GM10266 (cell line): ENCODE data around the gene OR51E2.

Source experiments
- DNase-seq: peaks from one replicate; pipeline ENCODE4 v3.0.0; 2012; ENCODE audit errors: extremely low spot score
- CTCF ChIP-seq: IDR thresholded peaks from 2 replicates; pipeline ENCODE4 v1.5.1; 2012; ENCODE audit warnings: mild to moderate bottlenecking, low read depth; ENCODE audit not compliant: control insufficient read depth, insufficient read depth; ENCODE audit errors: missing control alignments

Gene OR51E2

DNA sequence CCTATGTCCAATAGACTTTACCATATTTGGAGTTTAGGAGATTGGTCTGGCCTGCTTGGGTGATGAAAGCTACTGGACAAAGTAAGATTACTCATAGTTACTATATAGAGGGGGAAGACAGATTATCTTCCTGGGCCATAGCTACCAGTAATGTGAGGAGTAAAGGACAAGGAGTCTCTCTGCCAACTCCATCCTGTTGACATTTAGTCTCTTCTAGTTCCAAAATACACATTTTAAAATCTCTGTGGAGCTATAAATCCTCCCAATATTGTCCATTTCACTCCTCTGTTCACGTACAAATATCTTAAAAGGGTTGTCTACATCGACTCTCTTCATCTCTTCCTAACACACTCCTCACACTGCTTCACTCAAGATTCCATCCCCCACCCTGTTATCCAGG is 61.5 kb downstream of the OR51E2 start:
- no peak for TF ChIP-seq CTCF
- DNase-seq: no peak
